H9 (cell line): ENCODE results near the gene FAM171A1. TPM values are rescaled to one million over a fixed set of nuclear protein-coding genes. Genes with fewer than 3 reads are reported as not detected.

Source experiments
- DNase-seq: peaks from one replicate; pipeline ENCODE4 v3.0.0-alpha.2; 2017
- H2AFZ ChIP-seq: one replicate; pipeline ENCODE4 v1.6.1; 2013; ENCODE audit warnings: mild to moderate bottlenecking, low read length, control low read depth, moderate library complexity
- H2AK5ac ChIP-seq: 2 replicates; pipeline ENCODE4 v1.6.1; 2013; ENCODE audit warnings: low read length, control low read depth, mixed read lengths; ENCODE audit not compliant: insufficient read length
- H2BK120ac ChIP-seq: one replicate; pipeline ENCODE4 v1.6.1; 2013; ENCODE audit warnings: low read depth, mild to moderate bottlenecking, low read length, control low read depth, inconsistent platforms; ENCODE audit not compliant: poor library complexity, severe bottlenecking
- H2BK12ac ChIP-seq: 2 replicates; pipeline ENCODE4 v1.6.1; 2013; ENCODE audit warnings: low read length, control low read depth, mixed read lengths, low read depth; ENCODE audit not compliant: insufficient read length
- H2BK15ac ChIP-seq: 2 replicates; pipeline ENCODE4 v1.6.1; 2013; ENCODE audit warnings: low read depth, low read length, control low read depth
- H2BK20ac ChIP-seq: one replicate; pipeline ENCODE4 v1.6.1; 2013; ENCODE audit warnings: low read depth, mild to moderate bottlenecking, low read length, control low read depth, inconsistent platforms; ENCODE audit not compliant: poor library complexity, severe bottlenecking
- H2BK5ac ChIP-seq: 2 replicates; pipeline ENCODE4 v1.6.1; 2013; ENCODE audit warnings: low read length, control low read depth, mixed read lengths; ENCODE audit not compliant: insufficient read length
- H3K14ac ChIP-seq: 2 replicates; pipeline ENCODE4 v1.6.1; 2013; ENCODE audit warnings: low read length, control low read depth; ENCODE audit not compliant: insufficient read depth
- H3K18ac ChIP-seq: 2 replicates; pipeline ENCODE4 v1.6.1; 2013; ENCODE audit warnings: low read depth, mild to moderate bottlenecking, mixed read lengths, low read length, control low read depth; ENCODE audit not compliant: insufficient read length
- H3K23ac ChIP-seq: 2 replicates; pipeline ENCODE4 v1.6.1; 2013; ENCODE audit warnings: low read length, control low read depth, mixed read lengths, low read depth; ENCODE audit not compliant: insufficient read length
- H3K23me2 ChIP-seq: 2 replicates; pipeline ENCODE4 v1.6.1; 2013; ENCODE audit warnings: low read depth, mild to moderate bottlenecking, mixed read lengths, low read length, control low read depth; ENCODE audit not compliant: insufficient read length, poor library complexity, severe bottlenecking
- H3K27ac ChIP-seq: 2 replicates; pipeline ENCODE4 v1.5.1; 2013; ENCODE audit warnings: low read length, control low read depth, mixed read lengths, low read depth; ENCODE audit not compliant: insufficient read length
- H3K27me3 ChIP-seq: 2 replicates; pipeline ENCODE4 v1.6.1; 2013; ENCODE audit warnings: low read length, control low read depth, inconsistent platforms; ENCODE audit not compliant: insufficient read depth
- H3K4ac ChIP-seq: 2 replicates; pipeline ENCODE4 v1.6.1; 2013; ENCODE audit warnings: low read depth, mild to moderate bottlenecking, control low read depth, inconsistent platforms, low read length, moderate library complexity
- H3K4me1 ChIP-seq: 2 replicates; pipeline ENCODE4 v1.6.1; 2013; ENCODE audit warnings: low read length, control low read depth, inconsistent platforms; ENCODE audit not compliant: insufficient read depth
- H3K4me2 ChIP-seq: 2 replicates; pipeline ENCODE4 v1.6.1; 2013; ENCODE audit warnings: low read length, control low read depth, mixed read lengths; ENCODE audit not compliant: insufficient read length, insufficient read depth
- H3K56ac ChIP-seq: 2 replicates; pipeline ENCODE4 v1.6.1; 2013; ENCODE audit warnings: low read depth, mild to moderate bottlenecking, mixed read lengths, low read length, control low read depth; ENCODE audit not compliant: insufficient read length
- H3K79me1 ChIP-seq: 2 replicates; pipeline ENCODE4 v1.6.1; 2013; ENCODE audit warnings: low read depth, mild to moderate bottlenecking, moderate library complexity, low read length, control low read depth, inconsistent platforms; ENCODE audit not compliant: insufficient read depth, poor library complexity, severe bottlenecking
- H3K79me2 ChIP-seq: 2 replicates; pipeline ENCODE4 v1.6.1; 2013; ENCODE audit warnings: low read length, control low read depth, inconsistent platforms; ENCODE audit not compliant: insufficient read depth
- H3K9ac ChIP-seq: 2 replicates; pipeline ENCODE4 v1.6.1; 2013; ENCODE audit warnings: low read length, control low read depth, mixed read lengths; ENCODE audit not compliant: insufficient read length; ENCODE audit errors: extremely low read depth
- H3K9me3 ChIP-seq: one replicate; pipeline ENCODE4 v1.6.1; 2013; ENCODE audit warnings: low read depth, low read length, inconsistent platforms; ENCODE audit not compliant: control insufficient read depth
- H3T11ph ChIP-seq: one replicate; pipeline ENCODE4 v1.6.1; 2013; ENCODE audit warnings: mild to moderate bottlenecking, low read length, control low read depth, inconsistent platforms
- H4K20me1 ChIP-seq: one replicate; pipeline ENCODE4 v1.6.1; 2013; ENCODE audit not compliant: control insufficient read depth, insufficient read length, insufficient read depth
- H4K5ac ChIP-seq: 2 replicates; pipeline ENCODE4 v1.6.1; 2013; ENCODE audit warnings: low read depth, mild to moderate bottlenecking, mixed read lengths, low read length, control low read depth; ENCODE audit not compliant: insufficient read length
- H4K8ac ChIP-seq: replicated peaks from 2 replicates; pipeline ENCODE4 v1.6.1; 2013; ENCODE audit warnings: low read length, control low read depth, mixed read lengths, low read depth; ENCODE audit not compliant: insufficient read length
- H4K91ac ChIP-seq: 2 replicates; pipeline ENCODE4 v1.6.1; 2013; ENCODE audit warnings: low read depth, mild to moderate bottlenecking, moderate library complexity, mixed read lengths, low read length, control low read depth; ENCODE audit not compliant: insufficient read length
- H3K27ac Mint-ChIP-seq, 3 experiments: 2 replicates in 2 of 3; 3 replicates in 1 of 3; pipeline ENCODE4 v1.8.0; 2020 to 2021; ENCODE audit warnings: mixed read lengths in 3 of 3, mild to moderate bottlenecking in 1 of 3, moderate library complexity in 1 of 3
- H3K27me3 Mint-ChIP-seq: 2 replicates; pipeline ENCODE4 v1.8.0; 2021; ENCODE audit warnings: low read depth, mild to moderate bottlenecking, moderate library complexity, mixed read lengths
- H3K36me3 Mint-ChIP-seq, 3 experiments: 2 replicates in 2 of 3; 3 replicates in 1 of 3; pipeline ENCODE4 v1.8.0; 2020 to 2021; ENCODE audit warnings: low read depth in 3 of 3, mixed read lengths in 3 of 3; ENCODE audit not compliant: insufficient read depth in 1 of 3
- H3K4me1 Mint-ChIP-seq, 2 experiments: 2 replicates each; pipeline ENCODE4 v1.8.0; 2020; ENCODE audit warnings: mixed read lengths in 2 of 2
- H3K4me3 Mint-ChIP-seq, 2 experiments: 2 replicates in 1 of 2; 3 replicates in 1 of 2; pipeline ENCODE4 v1.8.0; 2020 to 2021; ENCODE audit warnings: mild to moderate bottlenecking in 2 of 2, mixed read lengths in 2 of 2, moderate library complexity in 1 of 2
- H3K9me3 Mint-ChIP-seq, 2 experiments: 2 replicates in 1 of 2; 3 replicates in 1 of 2; pipeline ENCODE4 v1.8.0; 2020; ENCODE audit warnings: mild to moderate bottlenecking in 2 of 2, mixed read lengths in 2 of 2, moderate library complexity in 1 of 2
- CTCF ChIP-seq: fragments of 200-600 bp; sonication (generic); conservative IDR thresholded peaks from 3 replicates; pipeline ENCODE4 v1.8.0; 2021; ENCODE audit warnings: antibody characterized with exemption, mild to moderate bottlenecking
- WGBS: extraction: QIAGEN DNeasy Blood & Tissue Kit; methylation state at CpG from one replicate; pipeline ENCODE4 v1.1.7; 2013; ENCODE audit warnings: missing lambda C conversion rate, low lambda C conversion rate, mixed read lengths; ENCODE audit not compliant: insufficient read length; ENCODE audit errors: extremely low coverage; 5-methylcytosine and 5-hydroxymethylcytosine counted together
- total RNA-seq: library from RNA; stranded (reverse); gene quantifications from 2 replicates; pipeline ENCODE4 v1.2.1, GENCODE V29; 2021

Gene FAM171A1
- total RNA-seq, 1 experiment from 2014 or later, result 37.4 TPM

- no peak for DNase-seq
- Histone ChIP-seq H4K5ac (no peak overlapping the region), H2BK20ac (no peak overlapping the region), H3K27me3 (no peaks in the 10 kb centered on the region), H2BK120ac (no peak overlapping the region), H3T11ph (no peak overlapping the region), H3K79me1 (no peaks in the 10 kb centered on the region), H3K9me3 (no peaks in the 10 kb centered on the region), H2BK5ac (no peak overlapping the region), H2BK12ac (no peak overlapping the region), H3K79me2 (no peaks in the 10 kb centered on the region), H3K4ac (no peak overlapping the region), H2AK5ac (no peak overlapping the region), H3K23ac (no peak overlapping the region), H3K18ac (no peak overlapping the region), H3K23me2 (no peaks in the 10 kb centered on the region), H3K14ac (no peak overlapping the region), H4K91ac (no peak overlapping the region), H2AFZ (no peak overlapping the region), H4K20me1 (no peaks in the 10 kb centered on the region), H4K8ac (no peak overlapping the region), H2BK15ac (no peak overlapping the region), H3K27ac (no peak overlapping the region), H3K4me1 (no peaks in the 10 kb centered on the region), H3K4me2 (no peak overlapping the region), H3K9ac (no peak overlapping the region), H3K56ac (no peak overlapping the region)
- no peak overlapping the region for H3K27ac Mint-ChIP-seq
- WGBS, result no CpG with 5 or more reads among the region's 17 CpGs
- H3K4me1 Mint-ChIP-seq, result 0 out of 4 replicates have a peak, but pooled peaks cover 0 to 9% of the 10 kb centered on the region in 2 experiments
- H3K4me3 Mint-ChIP-seq, result no peak overlapping the region
- no peak for TF ChIP-seq CTCF
- no peaks in the 10 kb centered on the region for H3K9me3 Mint-ChIP-seq
- peaks cover 7% of the 10 kb centered on the region for H3K27me3 Mint-ChIP-seq
- no peaks in the 10 kb centered on the region for H3K36me3 Mint-ChIP-seq
Observed at GRCh38 chr10:15385552-15386455, 14.7 kb upstream of the FAM171A1 start.
